Panc1 (cell line): ENCODE results near the gene TDRD7. TPM values are rescaled to one million over a fixed set of nuclear protein-coding genes. Genes with fewer than 3 reads are reported as not detected.
A peak's percentile ranks its signal among the peaks of the same experiment; 100 is the strongest.

ENCODE experiments used
- ATAC-seq: fragments of 200-7000 bp; cut with Tn5 transposase; 2 replicates; pipeline ENCODE4 v1.9.1; 2020; ENCODE audit warnings: mild to moderate bottlenecking, moderate library complexity
- BruUV-seq: library from RNA; stranded (reverse); fragments of 400-500 nt; replicated peaks from 2 replicates; lab custom pipeline; 2021; lab: Mats Ljungman, UMichigan
- CTCF ChIA-PET: fragments of 300-600 bp; sonication (Branson Sonifier 250); formaldehyde crosslinking; loops from one replicate; lab custom pipeline; 2022; ENCODE audit warnings: antibody characterized with exemption; lab: Charles Lee
- POLR2A ChIA-PET: fragments of 300-600 bp; sonication (Branson Sonifier 250); formaldehyde crosslinking; loops from one replicate; lab custom pipeline; 2022; ENCODE audit warnings: antibody characterized with exemption; lab: Charles Lee
- DNase-seq: peaks from one replicate; pipeline ENCODE4 v3.0.0-alpha.2; 2010; ENCODE audit warnings: low read depth, low spot score
- H3K27ac ChIP-seq: 2 replicates; pipeline ENCODE4 v1.5.1; 2011; ENCODE audit warnings: mild to moderate bottlenecking, low read length, inconsistent platforms
- H3K27me3 ChIP-seq: fragments of 200-500 bp; sonication (Bioruptor generic); 2 replicates; pipeline ENCODE4 v1.6.0; 2014; ENCODE audit warnings: low read length, inconsistent platforms; ENCODE audit not compliant: control insufficient read depth, insufficient read depth
- H3K36me3 ChIP-seq: fragments of 200-500 bp; sonication (Bioruptor generic); 2 replicates; pipeline ENCODE4 v1.5.1; 2014; ENCODE audit warnings: inconsistent platforms, mild to moderate bottlenecking, low read length, moderate library complexity; ENCODE audit not compliant: control insufficient read depth, insufficient read depth
- H3K4me1 ChIP-seq: 2 replicates; pipeline ENCODE4 v1.5.1; 2011; ENCODE audit warnings: inconsistent platforms, mild to moderate bottlenecking, low read length, moderate library complexity; ENCODE audit not compliant: control insufficient read depth, insufficient read depth
- H3K4me3 ChIP-seq, 2 experiments: 2 replicates each; pipeline ENCODE4 v1.5.1; 2011 to 2012; ENCODE audit warnings: low read depth in 2 of 2, low read length in 2 of 2, mild to moderate bottlenecking in 2 of 2, inconsistent platforms in 1 of 2, moderate library complexity in 1 of 2
- H3K9me3 ChIP-seq: fragments of 200-500 bp; sonication (Bioruptor generic); 2 replicates; pipeline ENCODE4 v1.5.1; 2014; ENCODE audit warnings: low read depth, mild to moderate bottlenecking, inconsistent platforms, low read length, moderate library complexity; ENCODE audit not compliant: control insufficient read depth, insufficient read depth
- POLR2AphosphoS5 ChIP-seq: IDR thresholded peaks from 2 replicates; pipeline ENCODE4 v1.6.1; 2012; ENCODE audit warnings: mild to moderate bottlenecking, low read depth, low read length, moderate library complexity
- SIN3A ChIP-seq: IDR thresholded peaks from 2 replicates; pipeline ENCODE4 v1.6.1; 2012; ENCODE audit warnings: low read depth, mild to moderate bottlenecking, low read length, moderate library complexity, borderline replicate concordance; ENCODE audit not compliant: insufficient read depth
- TCF7L2 ChIP-seq: IDR thresholded peaks from 2 replicates; pipeline ENCODE4 v1.6.1; 2011; ENCODE audit warnings: mild to moderate bottlenecking, low read depth, low read length, inconsistent platforms
- in situ Hi-C: cut with HindIII; loops from 2 replicates; pipeline ENCODE4 v1.10.0; 2016; ENCODE audit warnings: low sequenced_read_pairs, low pct_unique_long_range_greater_than_20kb
- intact Hi-C: fragments of 100-400 bp; cut with micrococcal nuclease; formaldehyde crosslinking; loops from one replicate; pipeline ENCODE4 v1.10.0; 2022; ENCODE audit not compliant: unreplicated experiment
- total RNA-seq: library from RNA; stranded (reverse); gene quantifications from one replicate; pipeline ENCODE4 v1.2.1, GENCODE V29; 2021; ENCODE audit not compliant: unreplicated experiment
- TF ChIP-seq, protein P1 (sequence below): fragments of 450-650 bp; IDR thresholded peaks from 2 replicates; pipeline ENCODE4 v1.5.1; 2017; ENCODE audit warnings: mild to moderate bottlenecking
- TF ChIP-seq, protein P2 (sequence below), 2 experiments: IDR thresholded peaks; 2 replicates each; pipeline ENCODE4 v1.6.1; 2011 to 2012; ENCODE audit warnings: low read depth in 2 of 2, control low read depth in 1 of 2, low read length in 1 of 2, mild to moderate bottlenecking in 1 of 2, moderate library complexity in 1 of 2; ENCODE audit not compliant: insufficient read depth in 1 of 2

The TDRD7 gene
- total RNA-seq, 1 experiment from 2014 or later = 10.6 TPM

DNA sequence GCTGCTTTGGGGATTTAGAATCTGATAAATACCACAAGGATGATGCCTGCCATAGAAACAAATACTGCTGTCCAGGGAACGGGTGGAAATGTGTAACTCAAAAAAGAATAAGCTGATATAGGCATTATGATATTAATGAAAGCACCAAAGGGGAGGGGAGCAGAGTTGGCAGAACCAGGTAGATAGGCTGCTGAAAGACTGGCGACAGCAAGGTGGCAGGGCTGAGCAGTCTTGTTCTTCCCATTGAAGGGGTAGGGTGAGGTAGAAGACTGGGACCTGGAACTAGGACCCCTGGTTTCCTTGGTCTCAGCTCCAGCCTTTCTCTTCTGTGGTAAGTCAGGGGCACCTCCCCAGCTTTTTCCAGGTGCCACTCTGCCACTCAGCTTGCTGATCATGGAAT lies 58.2 kb downstream of the TDRD7 start:
- Histone ChIP-seq H3K4me3 (no peak overlapping the region), H3K36me3 (no peaks in the 10 kb centered on the region), H3K4me1 (no peaks in the 10 kb centered on the region), H3K9me3 (no peaks in the 10 kb centered on the region), H3K27me3 (no peaks in the 10 kb centered on the region), H3K27ac (no peak overlapping the region)
- in situ Hi-C loops = no loop called here
- ChIA-PET CTCF (interaction anchor here (0.5 to 1.1 kb wide), 4 partner anchors 145 to 1234 kb away, joined by 3 to 4 read pairs (median 3); no protein-coding TSS in a partner anchor), POLR2A (no interaction called here)
- BruUV-seq = no TSS peak
- intact Hi-C loops = loop anchor here (5.0 kb wide), 1 partner anchor 147 kb away; no protein-coding TSS in a partner anchor
- no peak for DNase-seq
- ATAC-seq = no peak
- TF ChIP-seq, protein P1, sequence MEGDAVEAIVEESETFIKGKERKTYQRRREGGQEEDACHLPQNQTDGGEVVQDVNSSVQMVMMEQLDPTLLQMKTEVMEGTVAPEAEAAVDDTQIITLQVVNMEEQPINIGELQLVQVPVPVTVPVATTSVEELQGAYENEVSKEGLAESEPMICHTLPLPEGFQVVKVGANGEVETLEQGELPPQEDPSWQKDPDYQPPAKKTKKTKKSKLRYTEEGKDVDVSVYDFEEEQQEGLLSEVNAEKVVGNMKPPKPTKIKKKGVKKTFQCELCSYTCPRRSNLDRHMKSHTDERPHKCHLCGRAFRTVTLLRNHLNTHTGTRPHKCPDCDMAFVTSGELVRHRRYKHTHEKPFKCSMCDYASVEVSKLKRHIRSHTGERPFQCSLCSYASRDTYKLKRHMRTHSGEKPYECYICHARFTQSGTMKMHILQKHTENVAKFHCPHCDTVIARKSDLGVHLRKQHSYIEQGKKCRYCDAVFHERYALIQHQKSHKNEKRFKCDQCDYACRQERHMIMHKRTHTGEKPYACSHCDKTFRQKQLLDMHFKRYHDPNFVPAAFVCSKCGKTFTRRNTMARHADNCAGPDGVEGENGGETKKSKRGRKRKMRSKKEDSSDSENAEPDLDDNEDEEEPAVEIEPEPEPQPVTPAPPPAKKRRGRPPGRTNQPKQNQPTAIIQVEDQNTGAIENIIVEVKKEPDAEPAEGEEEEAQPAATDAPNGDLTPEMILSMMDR = peak; percentile 52
- TF ChIP-seq TCF7L2 = no peak

DNA sequence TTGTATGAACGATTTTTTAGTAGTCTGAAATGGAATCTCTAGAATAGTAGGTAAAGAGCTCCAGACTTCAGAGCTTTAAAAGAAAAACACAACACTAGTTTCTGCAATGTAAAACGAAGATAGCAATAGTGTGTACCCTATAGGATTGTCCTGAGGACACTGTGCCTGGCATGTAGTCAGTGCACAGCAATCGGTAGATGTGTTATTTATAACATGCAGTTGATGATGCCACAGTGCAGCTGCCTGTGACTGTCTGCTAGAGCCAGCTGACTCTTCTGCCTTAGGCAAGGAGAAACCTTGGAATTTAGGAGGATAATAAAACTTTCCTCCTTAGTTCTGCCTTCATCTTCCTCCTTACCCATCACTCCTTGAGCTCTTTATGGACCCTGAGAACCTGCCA lies 61.8 kb downstream of the TDRD7 start:
- TF ChIP-seq, protein P1 = no peak
- TF ChIP-seq, protein P2, sequence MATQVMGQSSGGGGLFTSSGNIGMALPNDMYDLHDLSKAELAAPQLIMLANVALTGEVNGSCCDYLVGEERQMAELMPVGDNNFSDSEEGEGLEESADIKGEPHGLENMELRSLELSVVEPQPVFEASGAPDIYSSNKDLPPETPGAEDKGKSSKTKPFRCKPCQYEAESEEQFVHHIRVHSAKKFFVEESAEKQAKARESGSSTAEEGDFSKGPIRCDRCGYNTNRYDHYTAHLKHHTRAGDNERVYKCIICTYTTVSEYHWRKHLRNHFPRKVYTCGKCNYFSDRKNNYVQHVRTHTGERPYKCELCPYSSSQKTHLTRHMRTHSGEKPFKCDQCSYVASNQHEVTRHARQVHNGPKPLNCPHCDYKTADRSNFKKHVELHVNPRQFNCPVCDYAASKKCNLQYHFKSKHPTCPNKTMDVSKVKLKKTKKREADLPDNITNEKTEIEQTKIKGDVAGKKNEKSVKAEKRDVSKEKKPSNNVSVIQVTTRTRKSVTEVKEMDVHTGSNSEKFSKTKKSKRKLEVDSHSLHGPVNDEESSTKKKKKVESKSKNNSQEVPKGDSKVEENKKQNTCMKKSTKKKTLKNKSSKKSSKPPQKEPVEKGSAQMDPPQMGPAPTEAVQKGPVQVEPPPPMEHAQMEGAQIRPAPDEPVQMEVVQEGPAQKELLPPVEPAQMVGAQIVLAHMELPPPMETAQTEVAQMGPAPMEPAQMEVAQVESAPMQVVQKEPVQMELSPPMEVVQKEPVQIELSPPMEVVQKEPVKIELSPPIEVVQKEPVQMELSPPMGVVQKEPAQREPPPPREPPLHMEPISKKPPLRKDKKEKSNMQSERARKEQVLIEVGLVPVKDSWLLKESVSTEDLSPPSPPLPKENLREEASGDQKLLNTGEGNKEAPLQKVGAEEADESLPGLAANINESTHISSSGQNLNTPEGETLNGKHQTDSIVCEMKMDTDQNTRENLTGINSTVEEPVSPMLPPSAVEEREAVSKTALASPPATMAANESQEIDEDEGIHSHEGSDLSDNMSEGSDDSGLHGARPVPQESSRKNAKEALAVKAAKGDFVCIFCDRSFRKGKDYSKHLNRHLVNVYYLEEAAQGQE (IDR thresholded peaks at IDR 0.05; ENCODE audit: insufficient read depth in 1 of 2, low read depth in 2 of 2, low read length in 1 of 2) = no peak
- no peak for TF ChIP-seq POLR2AphosphoS5
- TF ChIP-seq TCF7L2 = no peak
- no peak for TF ChIP-seq SIN3A
- Histone ChIP-seq H3K4me3 (no peak overlapping the region), H3K9me3 (no peaks in the 10 kb centered on the region), H3K4me1 (no peaks in the 10 kb centered on the region), H3K27ac (no peak overlapping the region), H3K36me3 (no peaks in the 10 kb centered on the region), H3K27me3 (no peaks in the 10 kb centered on the region)
- in situ Hi-C loops (no loop called here), intact Hi-C loops (loop anchor here (5.0 kb wide), 1 partner anchor 144 kb away; no protein-coding TSS in a partner anchor)
- ChIA-PET POLR2A (interaction anchor here (0.6 kb wide), 1 partner anchor 91 kb away, joined by 3 read pairs; no protein-coding TSS in a partner anchor), CTCF (interaction anchor here (1.1 kb wide), 1 partner anchor 88 kb away, joined by 3 read pairs; no protein-coding TSS in a partner anchor)
- DNase-seq (no peak), ATAC-seq (no peak)
- BruUV-seq = no TSS peak
